ENCODE results near the gene EFNB2. TPM values are rescaled to one million over a fixed set of nuclear protein-coding genes. Genes with fewer than 3 reads are reported as not detected.
A peak's percentile ranks its signal among the peaks of the same experiment; 100 is the strongest.

EFNB2 gene
- total RNA-seq, 4 donors from 2014 or later, result 10.0 to 20.2 (median 17.5) TPM

GRCh38 chr13:106561551-106562170, 26.2 kb upstream of the EFNB2 start:
- Histone ChIP-seq H3K27me3 (no peaks in the 10 kb centered on the region), H3K4me3 (peak overlapping the region in 1 of 4 donors; percentile 6), H3K4me1 (peaks cover 62 to 97% (median 93%) of the 10 kb centered on the region in 4 donors), H3K36me3 (peaks cover 0 to 28% (median 13%) of the 10 kb centered on the region in 4 donors), H3K9me3 (no peaks in the 10 kb centered on the region), H3K27ac (replicated peaks in 1 of 4) (peak overlapping the region in 3 of 4 donors; percentile 10 to 61 (median 16))
- intact Hi-C loops (cut with DNase I), result loop anchor here (10.0 kb wide), 1 partner anchor 353 kb away; no protein-coding TSS in a partner anchor
- peak in 1 of 2 donors; percentile 43 for TF ChIP-seq POLR2AphosphoS5 (IDR thresholded peaks at IDR 0.05)
- TF ChIP-seq EP300 (IDR thresholded peaks at IDR 0.05), result no peak
- TF ChIP-seq, protein P1, sequence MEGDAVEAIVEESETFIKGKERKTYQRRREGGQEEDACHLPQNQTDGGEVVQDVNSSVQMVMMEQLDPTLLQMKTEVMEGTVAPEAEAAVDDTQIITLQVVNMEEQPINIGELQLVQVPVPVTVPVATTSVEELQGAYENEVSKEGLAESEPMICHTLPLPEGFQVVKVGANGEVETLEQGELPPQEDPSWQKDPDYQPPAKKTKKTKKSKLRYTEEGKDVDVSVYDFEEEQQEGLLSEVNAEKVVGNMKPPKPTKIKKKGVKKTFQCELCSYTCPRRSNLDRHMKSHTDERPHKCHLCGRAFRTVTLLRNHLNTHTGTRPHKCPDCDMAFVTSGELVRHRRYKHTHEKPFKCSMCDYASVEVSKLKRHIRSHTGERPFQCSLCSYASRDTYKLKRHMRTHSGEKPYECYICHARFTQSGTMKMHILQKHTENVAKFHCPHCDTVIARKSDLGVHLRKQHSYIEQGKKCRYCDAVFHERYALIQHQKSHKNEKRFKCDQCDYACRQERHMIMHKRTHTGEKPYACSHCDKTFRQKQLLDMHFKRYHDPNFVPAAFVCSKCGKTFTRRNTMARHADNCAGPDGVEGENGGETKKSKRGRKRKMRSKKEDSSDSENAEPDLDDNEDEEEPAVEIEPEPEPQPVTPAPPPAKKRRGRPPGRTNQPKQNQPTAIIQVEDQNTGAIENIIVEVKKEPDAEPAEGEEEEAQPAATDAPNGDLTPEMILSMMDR (IDR thresholded peaks at IDR 0.05), result no peak
- no peak for TF ChIP-seq POLR2A (IDR thresholded peaks at IDR 0.05; ENCODE audit: low read depth)
- no peak for DNase-seq (ENCODE audit: extremely low spot score)
- WGBS, result 42% methylated on average over 6 of the region's 6 CpGs

DNA sequence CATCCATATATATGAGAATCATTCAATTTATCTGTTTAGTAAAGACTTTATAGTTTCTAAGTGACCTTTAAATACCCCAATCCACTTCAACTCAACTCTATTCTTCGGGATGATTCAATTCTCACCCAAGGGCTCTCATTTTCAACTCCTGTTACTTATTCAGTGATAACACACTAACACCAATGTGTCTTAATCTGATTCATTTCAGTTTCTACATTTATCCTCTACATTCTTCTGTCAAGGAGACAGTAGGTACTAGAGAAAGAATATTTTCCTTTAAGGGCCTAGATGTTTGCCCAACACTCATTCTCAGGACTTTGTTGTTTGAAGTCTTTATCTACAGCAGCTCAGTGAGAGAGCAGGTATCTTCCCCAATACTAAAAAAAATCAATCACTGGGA, 25.4 kb upstream of the EFNB2 start:
- no peak for TF ChIP-seq EP300 (IDR thresholded peaks at IDR 0.05)
- TF ChIP-seq, protein P1 (IDR thresholded peaks at IDR 0.05), result no peak
- TF ChIP-seq POLR2AphosphoS5 (IDR thresholded peaks at IDR 0.05), result no peak
- TF ChIP-seq POLR2A (IDR thresholded peaks at IDR 0.05; ENCODE audit: low read depth), result no peak
- no peaks in the 10 kb centered on the region for H3K27me3 ChIP-seq
- no peak overlapping the region for H3K4me3 ChIP-seq
- no peak for DNase-seq (ENCODE audit: extremely low spot score)
- WGBS, result 74% methylated on average over 1 of the region's 1 CpG
- no peaks in the 10 kb centered on the region for H3K9me3 ChIP-seq
- peak overlapping the region in 1 of 4 donors; percentile 61 for H3K27ac ChIP-seq (replicated peaks in 1 of 4)
- H3K4me1 ChIP-seq, result peaks cover 56 to 95% (median 90%) of the 10 kb centered on the region in 4 donors
- peaks cover 0 to 36% (median 21%) of the 10 kb centered on the region in 4 donors for H3K36me3 ChIP-seq
- intact Hi-C loops (cut with DNase I), result loop anchor here (10.0 kb wide), 1 partner anchor 354 kb away; no protein-coding TSS in a partner anchor

DNA sequence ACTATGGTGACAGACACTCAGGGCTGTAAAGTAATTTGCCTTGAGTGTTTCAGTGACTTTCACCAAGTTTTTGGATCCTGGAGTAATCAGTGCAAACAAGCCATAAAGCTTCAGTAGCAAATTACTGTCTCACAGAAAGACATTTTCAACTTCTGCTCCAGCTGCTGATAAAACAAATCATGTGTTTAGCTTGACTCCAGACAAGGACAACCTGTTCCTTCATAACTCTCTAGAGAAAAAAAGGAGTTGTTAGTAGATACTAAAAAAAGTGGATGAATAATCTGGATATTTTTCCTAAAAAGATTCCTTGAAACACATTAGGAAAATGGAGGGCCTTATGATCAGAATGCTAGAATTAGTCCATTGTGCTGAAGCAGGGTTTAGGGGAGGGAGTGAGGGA, 23.1 kb upstream of the EFNB2 start:
- no peak overlapping the region for H3K4me3 ChIP-seq
- no peaks in the 10 kb centered on the region for H3K27me3 ChIP-seq
- peak overlapping the region in 2 of 4 donors; percentile 24 to 66 for H3K27ac ChIP-seq (replicated peaks in 1 of 4)
- TF ChIP-seq POLR2A (IDR thresholded peaks at IDR 0.05; ENCODE audit: low read depth) (no peak), POLR2AphosphoS5 (IDR thresholded peaks at IDR 0.05) (no peak)
- TF ChIP-seq, protein P1 (IDR thresholded peaks at IDR 0.05), result no peak
- H3K4me1 ChIP-seq, result peaks cover 42 to 87% (median 79%) of the 10 kb centered on the region in 4 donors
- no peak for DNase-seq (ENCODE audit: extremely low spot score)
- H3K9me3 ChIP-seq, result no peaks in the 10 kb centered on the region
- peaks cover 0 to 59% (median 41%) of the 10 kb centered on the region in 4 donors for H3K36me3 ChIP-seq
- intact Hi-C loops (cut with DNase I), result no loop called here

- Histone ChIP-seq H3K4me1 (peaks cover 38 to 74% (median 67%) of the 10 kb centered on the region in 4 donors), H3K9me3 (no peaks in the 10 kb centered on the region), H3K36me3 (peaks cover 0 to 64% (median 45%) of the 10 kb centered on the region in 4 donors), H3K4me3 (no peak overlapping the region), H3K27ac (replicated peaks in 1 of 4) (no peak overlapping the region), H3K27me3 (no peaks in the 10 kb centered on the region)
- WGBS, result 93% methylated on average over 4 of the region's 4 CpGs
- no peak for DNase-seq (ENCODE audit: extremely low spot score)
- TF ChIP-seq EP300 (IDR thresholded peaks at IDR 0.05) (no peak), POLR2A (IDR thresholded peaks at IDR 0.05; ENCODE audit: low read depth) (no peak), POLR2AphosphoS5 (IDR thresholded peaks at IDR 0.05) (no peak)
- TF ChIP-seq, protein P1 (IDR thresholded peaks at IDR 0.05), result no peak
- intact Hi-C loops (cut with DNase I), result no loop called here
Measured at GRCh38 chr13:106555631-106556328, 20.3 kb upstream of the EFNB2 start.

Measured in esophagus muscularis mucosa (tissue), 4 donors.